ENCODE results near the gene PPP1R15B.

GRCh38 chr1:204404629-204405028 lies 7.0 kb downstream of the PPP1R15B start:
- TF ChIP-seq, protein P1, sequence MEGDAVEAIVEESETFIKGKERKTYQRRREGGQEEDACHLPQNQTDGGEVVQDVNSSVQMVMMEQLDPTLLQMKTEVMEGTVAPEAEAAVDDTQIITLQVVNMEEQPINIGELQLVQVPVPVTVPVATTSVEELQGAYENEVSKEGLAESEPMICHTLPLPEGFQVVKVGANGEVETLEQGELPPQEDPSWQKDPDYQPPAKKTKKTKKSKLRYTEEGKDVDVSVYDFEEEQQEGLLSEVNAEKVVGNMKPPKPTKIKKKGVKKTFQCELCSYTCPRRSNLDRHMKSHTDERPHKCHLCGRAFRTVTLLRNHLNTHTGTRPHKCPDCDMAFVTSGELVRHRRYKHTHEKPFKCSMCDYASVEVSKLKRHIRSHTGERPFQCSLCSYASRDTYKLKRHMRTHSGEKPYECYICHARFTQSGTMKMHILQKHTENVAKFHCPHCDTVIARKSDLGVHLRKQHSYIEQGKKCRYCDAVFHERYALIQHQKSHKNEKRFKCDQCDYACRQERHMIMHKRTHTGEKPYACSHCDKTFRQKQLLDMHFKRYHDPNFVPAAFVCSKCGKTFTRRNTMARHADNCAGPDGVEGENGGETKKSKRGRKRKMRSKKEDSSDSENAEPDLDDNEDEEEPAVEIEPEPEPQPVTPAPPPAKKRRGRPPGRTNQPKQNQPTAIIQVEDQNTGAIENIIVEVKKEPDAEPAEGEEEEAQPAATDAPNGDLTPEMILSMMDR (IDR thresholded peaks at IDR 0.05; ENCODE audit: poor library complexity), result no peak
- TF ChIP-seq EZH2 (IDR thresholded peaks at IDR 0.05; ENCODE audit: borderline replicate concordance), result no peak
- no peak for TF ChIP-seq EZH2phosphoT487 (IDR thresholded peaks at IDR 0.05; ENCODE audit: low read depth, severe bottlenecking, unreplicated experiment)
